ENCODE results near the gene CCL4L2. TPM values are rescaled to one million over a fixed set of nuclear protein-coding genes. Genes with fewer than 3 reads are reported as not detected.

CCL4L2 gene
- total RNA-seq = 0.17 TPM in 1 of 2 replicates, not detected in the other

GRCh38 chr17:36210439-36211211 is at the start of gene CCL4L2:
TSS of gene CCL4L2 (plus strand) at chr17:36211063.

GRCh38 chr17:36176536-36176935 is 34.3 kb upstream of the CCL4L2 start, which contains the start of gene TBC1D3B:
TSS of gene TBC1D3B (minus strand) at chr17:36176636. CDS start at chr17:36175050, 1,586 bp downstream.

Other genes with a start within 250 kb of the CCL4L2 start
- not detected in 2 replicates for gene CCL16, start 229.6 kb upstream of the CCL4L2 start, total RNA-seq
- gene CCL14, start 224.3 kb upstream of the CCL4L2 start, total RNA-seq = not detected in 2 replicates
- gene CCL15, start 209.5 kb upstream of the CCL4L2 start, total RNA-seq = not detected in 2 replicates
- gene CCL23, start 193.1 kb upstream of the CCL4L2 start, total RNA-seq = not detected in 2 replicates
- not detected in 2 replicates for gene CCL18, start 146.8 kb upstream of the CCL4L2 start, total RNA-seq
- gene CCL3, start 120.9 kb upstream of the CCL4L2 start, total RNA-seq = not detected in 2 replicates
- gene CCL4, start 107.2 kb upstream of the CCL4L2 start, total RNA-seq = not detected in 2 replicates
- gene TBC1D3B, start 34.4 kb upstream of the CCL4L2 start, total RNA-seq = 2.6 and 3.2 TPM in 2 replicates
- not detected in 2 replicates for gene CCL3L1, start 14.3 kb upstream of the CCL4L2 start, total RNA-seq
- gene TBC1D3I, start 53.5 kb downstream of the CCL4L2 start, total RNA-seq = not detected in 2 replicates
- not detected in 2 replicates for gene TBC1D3G, start 112.8 kb downstream of the CCL4L2 start, total RNA-seq
- gene TBC1D3H, start 177.4 kb downstream of the CCL4L2 start, total RNA-seq = not detected in 2 replicates

Data from bronchial smooth muscle cell (primary cell).